ENCODE data around the gene GRK1.

DNA sequence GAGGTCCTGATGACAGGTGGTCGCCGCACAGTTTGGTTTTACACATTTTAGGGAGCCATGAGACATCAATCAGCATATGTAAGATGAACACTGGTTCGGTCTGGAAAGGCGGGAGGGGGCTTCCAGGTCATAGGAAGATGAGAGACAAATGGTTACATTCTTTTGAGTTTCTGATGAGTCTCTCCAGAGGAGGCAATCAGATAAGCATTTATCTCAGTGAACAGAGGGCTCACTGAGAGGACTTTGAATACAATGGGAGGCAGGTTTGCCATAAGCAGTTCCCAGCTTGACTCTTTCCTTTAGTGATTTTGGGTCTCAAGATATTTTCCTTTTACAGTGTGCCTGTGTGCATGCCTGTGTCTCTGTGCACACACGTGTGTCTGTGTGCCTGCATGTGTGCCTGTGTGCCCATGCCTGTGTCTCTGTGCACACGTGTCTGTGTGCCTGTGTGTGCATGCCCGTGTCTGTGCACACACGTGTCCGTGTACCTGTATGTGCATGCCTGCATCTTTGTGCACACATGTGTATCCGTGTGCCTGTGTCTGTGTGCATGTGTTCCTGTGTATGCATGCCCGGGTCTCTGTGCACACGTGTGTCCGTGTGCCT lies 56.5 kb downstream of the GRK1 start:
- TF ChIP-seq CHD2 (IDR thresholded peaks at IDR 0.05; ENCODE audit: low read depth, low read length) (no peak), RBM39 (IDR thresholded peaks at IDR 0.05; ENCODE audit: low read depth, low read length, poor library complexity, severe bottlenecking) (no peak), ZBTB8A (CRISPR knock-in tag; IDR thresholded peaks at IDR 0.05; ENCODE audit: borderline replicate concordance, low read depth) (no peak), CEBPB (IDR thresholded peaks at IDR 0.05; ENCODE audit: borderline replicate concordance, low read depth, low read length) (no peak), ETV6 (CRISPR knock-in tag; conservative IDR thresholded peaks at IDR 0.05) (no peak), CENPT (CRISPR knock-in tag; IDR thresholded peaks at IDR 0.05; ENCODE audit: low read depth) (no peak), POLR2A (IDR thresholded peaks at IDR 0.05; ENCODE audit: insufficient read depth in 1 of 2, low read depth in 2 of 2, low read length in 2 of 2) (no peak), EP300 (IDR thresholded peaks at IDR 0.05; ENCODE audit: low read depth in 2 of 2, low read length in 2 of 2) (no peak), EP300 (CRISPR knock-in tag; IDR thresholded peaks at IDR 0.05; ENCODE audit: borderline replicate concordance) (no peak), MAZ (IDR thresholded peaks at IDR 0.05; ENCODE audit: borderline replicate concordance, low read depth, low read length) (no peak), MAZ (CRISPR knock-in tag; IDR thresholded peaks at IDR 0.05; ENCODE audit: low read depth) (no peak)
- TF ChIP-seq, protein P1, sequence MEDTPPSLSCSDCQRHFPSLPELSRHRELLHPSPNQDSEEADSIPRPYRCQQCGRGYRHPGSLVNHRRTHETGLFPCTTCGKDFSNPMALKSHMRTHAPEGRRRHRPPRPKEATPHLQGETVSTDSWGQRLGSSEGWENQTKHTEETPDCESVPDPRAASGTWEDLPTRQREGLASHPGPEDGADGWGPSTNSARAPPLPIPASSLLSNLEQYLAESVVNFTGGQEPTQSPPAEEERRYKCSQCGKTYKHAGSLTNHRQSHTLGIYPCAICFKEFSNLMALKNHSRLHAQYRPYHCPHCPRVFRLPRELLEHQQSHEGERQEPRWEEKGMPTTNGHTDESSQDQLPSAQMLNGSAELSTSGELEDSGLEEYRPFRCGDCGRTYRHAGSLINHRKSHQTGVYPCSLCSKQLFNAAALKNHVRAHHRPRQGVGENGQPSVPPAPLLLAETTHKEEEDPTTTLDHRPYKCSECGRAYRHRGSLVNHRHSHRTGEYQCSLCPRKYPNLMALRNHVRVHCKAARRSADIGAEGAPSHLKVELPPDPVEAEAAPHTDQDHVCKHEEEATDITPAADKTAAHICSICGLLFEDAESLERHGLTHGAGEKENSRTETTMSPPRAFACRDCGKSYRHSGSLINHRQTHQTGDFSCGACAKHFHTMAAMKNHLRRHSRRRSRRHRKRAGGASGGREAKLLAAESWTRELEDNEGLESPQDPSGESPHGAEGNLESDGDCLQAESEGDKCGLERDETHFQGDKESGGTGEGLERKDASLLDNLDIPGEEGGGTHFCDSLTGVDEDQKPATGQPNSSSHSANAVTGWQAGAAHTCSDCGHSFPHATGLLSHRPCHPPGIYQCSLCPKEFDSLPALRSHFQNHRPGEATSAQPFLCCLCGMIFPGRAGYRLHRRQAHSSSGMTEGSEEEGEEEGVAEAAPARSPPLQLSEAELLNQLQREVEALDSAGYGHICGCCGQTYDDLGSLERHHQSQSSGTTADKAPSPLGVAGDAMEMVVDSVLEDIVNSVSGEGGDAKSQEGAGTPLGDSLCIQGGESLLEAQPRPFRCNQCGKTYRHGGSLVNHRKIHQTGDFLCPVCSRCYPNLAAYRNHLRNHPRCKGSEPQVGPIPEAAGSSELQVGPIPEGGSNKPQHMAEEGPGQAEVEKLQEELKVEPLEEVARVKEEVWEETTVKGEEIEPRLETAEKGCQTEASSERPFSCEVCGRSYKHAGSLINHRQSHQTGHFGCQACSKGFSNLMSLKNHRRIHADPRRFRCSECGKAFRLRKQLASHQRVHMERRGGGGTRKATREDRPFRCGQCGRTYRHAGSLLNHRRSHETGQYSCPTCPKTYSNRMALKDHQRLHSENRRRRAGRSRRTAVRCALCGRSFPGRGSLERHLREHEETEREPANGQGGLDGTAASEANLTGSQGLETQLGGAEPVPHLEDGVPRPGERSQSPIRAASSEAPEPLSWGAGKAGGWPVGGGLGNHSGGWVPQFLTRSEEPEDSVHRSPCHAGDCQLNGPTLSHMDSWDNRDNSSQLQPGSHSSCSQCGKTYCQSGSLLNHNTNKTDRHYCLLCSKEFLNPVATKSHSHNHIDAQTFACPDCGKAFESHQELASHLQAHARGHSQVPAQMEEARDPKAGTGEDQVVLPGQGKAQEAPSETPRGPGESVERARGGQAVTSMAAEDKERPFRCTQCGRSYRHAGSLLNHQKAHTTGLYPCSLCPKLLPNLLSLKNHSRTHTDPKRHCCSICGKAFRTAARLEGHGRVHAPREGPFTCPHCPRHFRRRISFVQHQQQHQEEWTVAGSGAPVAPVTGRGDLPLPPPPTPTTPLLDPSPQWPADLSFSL (CRISPR knock-in tag; IDR thresholded peaks at IDR 0.05), result no peak
- TF ChIP-seq, protein P2, sequence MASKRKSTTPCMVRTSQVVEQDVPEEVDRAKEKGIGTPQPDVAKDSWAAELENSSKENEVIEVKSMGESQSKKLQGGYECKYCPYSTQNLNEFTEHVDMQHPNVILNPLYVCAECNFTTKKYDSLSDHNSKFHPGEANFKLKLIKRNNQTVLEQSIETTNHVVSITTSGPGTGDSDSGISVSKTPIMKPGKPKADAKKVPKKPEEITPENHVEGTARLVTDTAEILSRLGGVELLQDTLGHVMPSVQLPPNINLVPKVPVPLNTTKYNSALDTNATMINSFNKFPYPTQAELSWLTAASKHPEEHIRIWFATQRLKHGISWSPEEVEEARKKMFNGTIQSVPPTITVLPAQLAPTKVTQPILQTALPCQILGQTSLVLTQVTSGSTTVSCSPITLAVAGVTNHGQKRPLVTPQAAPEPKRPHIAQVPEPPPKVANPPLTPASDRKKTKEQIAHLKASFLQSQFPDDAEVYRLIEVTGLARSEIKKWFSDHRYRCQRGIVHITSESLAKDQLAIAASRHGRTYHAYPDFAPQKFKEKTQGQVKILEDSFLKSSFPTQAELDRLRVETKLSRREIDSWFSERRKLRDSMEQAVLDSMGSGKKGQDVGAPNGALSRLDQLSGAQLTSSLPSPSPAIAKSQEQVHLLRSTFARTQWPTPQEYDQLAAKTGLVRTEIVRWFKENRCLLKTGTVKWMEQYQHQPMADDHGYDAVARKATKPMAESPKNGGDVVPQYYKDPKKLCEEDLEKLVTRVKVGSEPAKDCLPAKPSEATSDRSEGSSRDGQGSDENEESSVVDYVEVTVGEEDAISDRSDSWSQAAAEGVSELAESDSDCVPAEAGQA (IDR thresholded peaks at IDR 0.05; ENCODE audit: low read depth), result no peak
- TF ChIP-seq, protein P2 (CRISPR knock-in tag; IDR thresholded peaks at IDR 0.05; ENCODE audit: borderline replicate concordance), result no peak

Measured in HepG2 (cell line).